T-helper 2 cell (primary cell): ENCODE data around the gene RAB6B.

Experiments used
- DNase-seq, 5 experiments: peaks; one replicate each; pipeline versions ENCODE4 v3.0.0 to v3.0.0-alpha.2; 2012 to 2022

The RAB6B gene

DNA sequence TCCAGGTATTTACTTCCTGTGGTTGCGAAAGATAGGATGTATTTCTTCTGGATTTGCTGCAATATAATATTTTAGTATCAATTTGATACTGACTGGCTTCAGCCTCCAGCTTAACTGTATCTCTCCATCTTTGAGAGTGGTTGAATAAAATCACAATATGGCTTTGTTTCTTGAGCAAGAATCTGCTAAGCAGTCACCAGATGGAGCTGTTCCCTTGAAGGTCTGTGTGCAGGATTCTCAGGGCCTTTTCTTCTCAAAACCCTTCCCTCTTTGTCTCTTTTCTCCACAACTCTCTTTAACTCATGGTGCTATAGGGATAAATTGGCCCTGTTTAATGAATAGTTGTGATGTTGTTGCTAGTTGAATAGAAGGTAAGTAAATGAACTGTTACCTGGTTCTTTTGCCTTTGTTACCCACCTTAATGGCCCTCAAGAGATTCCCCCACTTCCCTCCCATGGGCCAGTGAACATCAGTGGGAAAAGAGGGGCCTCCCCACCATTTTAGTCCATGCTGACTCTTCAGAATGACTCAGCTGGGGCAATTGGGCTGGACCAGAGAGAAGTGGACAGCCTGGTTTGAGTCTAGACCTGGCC is 34.8 kb upstream of the RAB6B start:
- peak in 1 of 5 experiments; percentile 40 for DNase-seq

DNA sequence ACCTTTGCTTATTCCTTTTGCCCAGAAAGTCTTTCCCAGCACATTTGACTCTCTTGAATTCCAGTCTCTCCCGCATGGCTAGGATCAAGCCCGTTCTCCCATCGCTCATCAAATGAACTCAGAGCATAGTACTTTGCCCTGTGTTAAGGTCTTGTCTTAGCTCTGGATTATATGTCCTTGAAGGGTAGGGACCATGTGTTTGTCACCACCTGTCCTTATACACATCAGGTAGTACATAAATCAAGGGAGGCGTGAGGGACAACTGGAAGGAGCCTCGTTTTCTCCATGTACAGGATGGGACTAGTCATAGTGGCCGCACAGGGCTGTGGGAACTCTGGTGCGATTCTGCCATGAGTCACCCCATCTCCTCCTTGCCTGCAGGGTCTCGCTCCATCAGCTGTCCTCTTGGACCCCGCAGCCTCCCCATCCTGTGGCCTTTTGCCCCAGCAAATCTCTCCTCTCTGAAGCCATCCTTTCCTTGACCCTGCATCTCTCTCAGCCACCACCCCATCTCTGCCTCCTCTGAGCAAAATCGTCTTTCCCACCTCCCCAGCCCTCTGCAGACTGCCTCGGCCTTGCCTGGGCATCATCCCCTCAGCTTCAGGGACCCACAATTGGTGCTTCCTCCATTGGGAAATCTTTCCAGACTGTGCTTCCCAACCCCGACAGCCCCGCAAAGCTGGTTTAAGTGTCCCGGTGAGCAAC is 33.4 kb upstream of the RAB6B start:
- no peak for DNase-seq

GRCh38 chr3:133928136-133928893 is 32.6 kb upstream of the RAB6B start:
- DNase-seq: no peak

- DNase-seq: peak; percentile 46 to 71 (median 63)
Observed at GRCh38 chr3:133927540-133928066, 31.9 kb upstream of the RAB6B start.

GRCh38 chr3:133926736-133927539 is 31.3 kb upstream of the RAB6B start:
- no peak for DNase-seq

GRCh38 chr3:133925960-133926735 is 30.5 kb upstream of the RAB6B start:
- no peak for DNase-seq

- DNase-seq: no peak
Observed at GRCh38 chr3:133924041-133924440, 28.4 kb upstream of the RAB6B start.

DNA sequence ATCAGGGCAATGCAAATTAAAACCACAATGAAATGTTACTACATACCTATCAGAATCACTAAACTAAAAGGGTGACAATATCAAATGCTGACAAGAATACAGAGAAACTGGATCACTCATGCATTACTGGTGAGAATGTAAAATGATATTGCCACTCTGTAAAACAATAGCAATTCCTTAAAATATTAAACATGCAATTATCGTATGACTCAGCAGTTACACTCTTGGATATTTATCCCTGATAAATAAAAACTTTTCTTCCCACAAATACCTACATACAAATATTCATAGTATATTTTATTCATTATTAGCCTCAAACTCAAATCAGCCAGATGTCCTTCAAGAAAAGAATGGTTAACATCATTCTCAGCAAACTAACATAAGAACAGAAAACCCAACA is 25.9 kb upstream of the RAB6B start:
- DNase-seq: no peak

GRCh38 chr3:133917144-133917543 is 21.5 kb upstream of the RAB6B start:
- DNase-seq: no peak

GRCh38 chr3:133915685-133916658 is 20.3 kb upstream of the RAB6B start:
- no peak for DNase-seq

GRCh38 chr3:133914839-133915600 is 19.3 kb upstream of the RAB6B start:
- no peak for DNase-seq

- no peak for DNase-seq
Observed at GRCh38 chr3:133910422-133910821, 14.7 kb upstream of the RAB6B start.

DNA sequence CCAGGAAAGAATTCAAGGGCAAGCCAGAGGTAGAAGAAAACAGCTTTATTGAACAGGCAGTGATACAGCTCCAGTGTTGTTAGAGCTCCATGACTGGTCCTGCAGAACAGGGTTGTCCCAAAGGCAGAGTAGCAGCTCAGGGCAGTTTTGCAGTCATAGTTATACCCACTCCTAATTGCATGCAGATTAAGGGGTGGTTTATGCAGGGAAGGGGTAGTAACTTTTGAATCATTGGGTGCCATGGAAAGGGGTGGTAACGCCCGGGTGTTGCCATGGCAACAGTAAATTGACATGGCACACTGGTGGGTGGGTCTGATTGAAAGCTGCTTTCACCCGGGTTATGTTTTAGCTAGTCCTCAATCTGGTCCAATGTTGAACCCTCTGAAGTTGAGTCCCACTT is 9.7 kb upstream of the RAB6B start:
- no peak for DNase-seq

DNA sequence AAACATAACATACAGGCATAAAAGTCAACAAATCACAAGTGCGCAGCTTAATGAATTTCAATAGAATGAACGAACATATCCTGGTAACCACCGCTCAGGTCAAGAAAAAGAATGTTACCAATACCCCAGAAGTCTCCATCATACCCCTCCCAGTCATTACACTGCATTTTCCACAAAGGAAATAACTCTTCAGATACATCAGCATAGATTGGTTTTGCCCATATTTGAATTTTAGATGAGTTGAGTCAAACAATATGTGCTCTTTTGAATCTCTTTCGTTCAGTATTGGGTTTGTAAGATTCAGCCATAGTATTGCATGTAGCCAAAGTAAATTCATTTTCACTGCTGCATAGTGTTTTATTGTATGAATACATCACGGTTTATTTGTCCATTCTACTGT is 6.2 kb upstream of the RAB6B start:
- no peak for DNase-seq

- no peak for DNase-seq
Observed at GRCh38 chr3:133901083-133901482, 5.4 kb upstream of the RAB6B start.

GRCh38 chr3:133899311-133899710 is 3.6 kb upstream of the RAB6B start:
- no peak for DNase-seq

- no peak for DNase-seq
Observed at GRCh38 chr3:133897547-133897946, 1.9 kb upstream of the RAB6B start.

GRCh38 chr3:133896002-133896761 is 500 bp upstream of the RAB6B start:
- no peak for DNase-seq
